ENCODE data around the gene FBXL4. TPM values are rescaled to one million over a fixed set of nuclear protein-coding genes. Genes with fewer than 3 reads are reported as not detected.

The FBXL4 gene
- total RNA-seq, 1 experiment from 2014 or later = 5.1 TPM

- Histone ChIP-seq H3K23ac (ENCODE audit: insufficient read length, low read depth, low read length) (no peak overlapping the region), H3K79me1 (ENCODE audit: insufficient read depth, low read depth, low read length, poor library complexity, severe bottlenecking) (no peaks in the 10 kb centered on the region), H2BK15ac (ENCODE audit: low read depth, low read length) (no peak overlapping the region), H4K5ac (ENCODE audit: insufficient read length, low read depth, low read length) (no peak overlapping the region), H3K4me2 (ENCODE audit: insufficient read depth, insufficient read length, low read length) (no peak overlapping the region), H4K8ac (replicated peaks; ENCODE audit: insufficient read length, low read depth, low read length) (no peak overlapping the region), H3T11ph (ENCODE audit: low read length) (no peak overlapping the region), H3K4ac (ENCODE audit: low read depth, low read length) (no peak overlapping the region), H2AK5ac (ENCODE audit: insufficient read length, low read length) (no peak overlapping the region), H3K18ac (ENCODE audit: insufficient read length, low read depth, low read length) (no peak overlapping the region), H3K23me2 (ENCODE audit: insufficient read length, low read depth, low read length, poor library complexity, severe bottlenecking) (peaks cover 5% of the 10 kb centered on the region), H3K79me2 (ENCODE audit: insufficient read depth, low read length) (peaks cover 1% of the 10 kb centered on the region; the same call in 1 of the 2 replicates), H4K20me1 (ENCODE audit: control insufficient read depth, insufficient read depth, insufficient read length) (no peaks in the 10 kb centered on the region), H2AFZ (ENCODE audit: low read length) (no peak overlapping the region), H3K4me1 (ENCODE audit: insufficient read depth, low read length) (no peaks in the 10 kb centered on the region), H3K27me3 (ENCODE audit: insufficient read depth, low read length) (no peaks in the 10 kb centered on the region), H3K9ac (ENCODE audit: extremely low read depth, insufficient read length, low read length) (no peak overlapping the region), H3K9me3 (ENCODE audit: control insufficient read depth, low read depth, low read length) (no peaks in the 10 kb centered on the region), H2BK20ac (ENCODE audit: low read depth, low read length, poor library complexity, severe bottlenecking) (no peak overlapping the region), H2BK5ac (ENCODE audit: insufficient read length, low read length) (no peak overlapping the region), H4K91ac (ENCODE audit: insufficient read length, low read depth, low read length) (no peak overlapping the region), H2BK120ac (ENCODE audit: low read depth, low read length, poor library complexity, severe bottlenecking) (no peak overlapping the region), H3K27ac (ENCODE audit: insufficient read length, low read depth, low read length) (no peak overlapping the region), H2BK12ac (ENCODE audit: insufficient read length, low read depth, low read length) (no peak overlapping the region), H3K56ac (ENCODE audit: insufficient read length, low read depth, low read length) (no peak overlapping the region), H3K14ac (ENCODE audit: insufficient read depth, low read length) (no peak overlapping the region)
- Mint-ChIP-seq H3K27me3 (ENCODE audit: low read depth) (no peaks in the 10 kb centered on the region), H3K4me3 (no peak overlapping the region), H3K27ac (no peak overlapping the region), H3K36me3 (ENCODE audit: insufficient read depth in 1 of 3, low read depth in 3 of 3) (peaks cover 0 to 10% (median 0%) of the 10 kb centered on the region in 3 experiments; a peak in 4 of 7 replicates), H3K4me1 (peaks cover 16 to 20% of the 10 kb centered on the region in 2 experiments), H3K9me3 (peaks cover 0 to 2% of the 10 kb centered on the region in 2 experiments; a peak in 2 of 5 replicates)
- no peak for TF ChIP-seq CTCF (conservative IDR thresholded peaks at IDR 0.05)
- no CpG with 5 or more reads among the region's 2 CpGs for whole genome bisulfite sequencing (ENCODE audit: extremely low coverage, insufficient read length, low lambda C conversion rate)
- DNase-seq = no peak
These were observed 1.8 kb upstream of the FBXL4 start for GRCh38 chr6:98949589-98949988.

All from H9 (cell line).